ENCODE measurements around the gene PCMTD2. TPM values are rescaled to one million over a fixed set of nuclear protein-coding genes. Genes with fewer than 3 reads are reported as not detected.

The PCMTD2 gene
- total and polyA plus RNA-seq, 10 of the 15 experiments (the other 5 are each of a cell fraction or from before 2014, with no cell fraction given), result 6.8 to 36.8 (median 16.5) TPM

GRCh38 chr20:64269604-64270411, 14.3 kb downstream of the PCMTD2 start (continued):
- no peak for TF ChIP-seq SKIL (IDR thresholded peaks at IDR 0.05; ENCODE audit: low read depth, poor library complexity, severe bottlenecking)
- no peak for TF ChIP-seq BACH1 (IDR thresholded peaks at IDR 0.05; ENCODE audit: borderline replicate concordance)
- TF ChIP-seq KAT2A (conservative IDR thresholded peaks at IDR 0.05; ENCODE audit: control insufficient read depth, low read depth, low read length), result no peak
- no peak for TF ChIP-seq ZBTB33 (IDR thresholded peaks at IDR 0.05)
- no peak for TF ChIP-seq ZNF274 (IDR thresholded peaks at IDR 0.05; ENCODE audit: insufficient read depth, insufficient read length)
- no peak for TF ChIP-seq NBN (IDR thresholded peaks at IDR 0.05)
- no peak for TF ChIP-seq ATF7 (IDR thresholded peaks at IDR 0.05; ENCODE audit: low read depth)

GRCh38 chr20:64271636-64272035, 16.1 kb downstream of the PCMTD2 start:
- no peak for ATAC-seq
- POLR2A ChIA-PET, result no interaction called here
- Histone ChIP-seq H3K27ac (ENCODE audit: control insufficient read depth, insufficient read depth) (no peak overlapping the region), H3K27me3 (replicated peaks in 1 of 2; ENCODE audit: control insufficient read depth in 2 of 2, insufficient read depth in 2 of 2, low read length in 1 of 2) (no peaks in the 10 kb centered on the region), H2AFZ (ENCODE audit: control insufficient read depth, low read depth, low read length) (no peak overlapping the region), H3K4me1 (ENCODE audit: control insufficient read depth, insufficient read depth, low read length) (no peaks in the 10 kb centered on the region), H3K36me3 (ENCODE audit: control insufficient read depth in 2 of 2, insufficient read depth in 2 of 2, low read length in 1 of 2) (no peaks in the 10 kb centered on the region; a peak in 3 of 4 replicates), H3K9ac (ENCODE audit: control insufficient read depth, insufficient read depth, low read length) (no peak overlapping the region), H4K20me1 (ENCODE audit: control insufficient read depth, insufficient read depth) (no peaks in the 10 kb centered on the region), H3K9me3 (replicated peaks; ENCODE audit: control insufficient read depth, insufficient read depth, low read length) (no peaks in the 10 kb centered on the region), H3K4me2 (ENCODE audit: control insufficient read depth, insufficient read depth) (no peak overlapping the region), H3K4me3 (no peak overlapping the region), H3K79me2 (ENCODE audit: control insufficient read depth, insufficient read depth, low read length) (no peaks in the 10 kb centered on the region)
- FAIRE-seq, result no peak
- in situ Hi-C loops (cut with MboI), result no loop called here
- CTCF ChIA-PET, result interaction anchor here (1.2 kb wide), 1 partner anchor 14 kb away, joined by 4 read pairs; no protein-coding TSS in a partner anchor
- no peak for DNase-seq (ENCODE audit: low read depth, low spot score)
- WGBS (ENCODE audit: insufficient coverage, insufficient replicate concordance, low lambda C conversion rate, missing lambda C conversion rate), result 94% methylated on average over 11 of the region's 11 CpGs
- intact Hi-C loops (cut with micrococcal nuclease; ENCODE audit: unreplicated experiment), result no loop called here
- SMC1A ChIA-PET (ENCODE audit: uncharacterized antibody, unreplicated experiment), result no interaction called here
- RAD21 ChIA-PET (ENCODE audit: unreplicated experiment), result no interaction called here
- BruUV-seq (replicated peaks), result no TSS peak
- TF ChIP-seq TCF7 (IDR thresholded peaks at IDR 0.05; ENCODE audit: borderline replicate concordance), result no peak
- TF ChIP-seq HSF1 (IDR thresholded peaks at IDR 0.05; ENCODE audit: low read depth, low read length), result no peak
- no peak for TF ChIP-seq BCL11A (IDR thresholded peaks at IDR 0.05; ENCODE audit: low read depth, low read length)
- no peak for TF ChIP-seq RCOR1 (conservative IDR thresholded peaks at IDR 0.05; ENCODE audit: low read depth, low read length)
- no peak for TF ChIP-seq BCL3 (IDR thresholded peaks at IDR 0.05; ENCODE audit: borderline replicate concordance, insufficient read depth, low read depth, low read length, poor library complexity, severe bottlenecking)
- no peak for TF ChIP-seq EED (IDR thresholded peaks at IDR 0.05; ENCODE audit: low read depth)
- TF ChIP-seq STAT1 (conservative IDR thresholded peaks at IDR 0.05), result no peak
- no peak for TF ChIP-seq ZSCAN29 (IDR thresholded peaks at IDR 0.05)
- no peak for TF ChIP-seq EP300 (IDR thresholded peaks at IDR 0.05; ENCODE audit: borderline replicate concordance in 1 of 2, control insufficient read depth in 1 of 2, low read depth in 2 of 2, low read length in 2 of 2)

All from GM12878 (cell line).